Lower leg skin (tissue), 3 donors: ENCODE measurements around the gene ABLIM1.

ENCODE experiments used
- CTCF ChIP-seq, 3 donors: fragments of 450-650 bp; IDR thresholded peaks; one replicate each; pipeline ENCODE4 v1.5.1; 2016; ENCODE audit warnings: antibody characterized with exemption in 3 of 3, mild to moderate bottlenecking in 3 of 3, moderate library complexity in 2 of 3
- POLR2A ChIP-seq, 2 donors: fragments of 450-650 bp; IDR thresholded peaks; one replicate each; pipeline ENCODE4 v1.6.1; 2016 to 2017; ENCODE audit warnings: antibody characterized with exemption in 2 of 2, mild to moderate bottlenecking in 1 of 2, moderate library complexity in 1 of 2

- TF ChIP-seq CTCF (IDR thresholded peaks at IDR 0.05) (no peak), POLR2A (IDR thresholded peaks at IDR 0.05) (no peak)
These were observed 185.9 kb downstream of the ABLIM1 start for GRCh38 chr10:114471906-114472876.
